CD14-positive monocyte (primary cell): ENCODE measurements around the gene SFN. TPM values are rescaled to one million over a fixed set of nuclear protein-coding genes. Genes with fewer than 3 reads are reported as not detected.

Source experiments
- DNase-seq, 3 donors: peaks; one replicate each; pipeline ENCODE4 v3.0.0-alpha.2; 2011 to 2022
- H2AFZ ChIP-seq: 2 replicates; pipeline ENCODE4 v1.6.0; 2012; ENCODE audit warnings: mild to moderate bottlenecking, low read depth, low read length, inconsistent platforms; ENCODE audit not compliant: insufficient read depth, poor library complexity, severe bottlenecking
- H3K27ac ChIP-seq, 2 donors: 1 replicate in 1 of 2; 2 replicates in 1 of 2; pipeline ENCODE4 v1.5.1; 2012 to 2013; ENCODE audit warnings: low read length in 2 of 2, control low read depth in 1 of 2, inconsistent platforms in 1 of 2, low read depth in 1 of 2, mild to moderate bottlenecking in 1 of 2
- H3K27me3 ChIP-seq, 2 donors: one replicate each; pipeline versions ENCODE4 v1.6.0 to v1.6.1; 2011 to 2013; ENCODE audit warnings: low read length in 2 of 2; ENCODE audit not compliant: control insufficient read depth in 2 of 2, insufficient read depth in 2 of 2
- H3K36me3 ChIP-seq, 2 donors: replicated peaks in 1 of 2; 1 replicate in 1 of 2; 2 replicates in 1 of 2; pipeline versions ENCODE4 v1.5.1 to v1.6.1; 2012 to 2013; ENCODE audit warnings: low read length in 2 of 2, control low read depth in 1 of 2, inconsistent platforms in 1 of 2, mild to moderate bottlenecking in 1 of 2; ENCODE audit not compliant: insufficient read depth in 2 of 2, control insufficient read depth in 1 of 2
- H3K4me1 ChIP-seq, 2 donors: 1 replicate in 1 of 2; 2 replicates in 1 of 2; pipeline versions ENCODE4 v1.5.1 to v1.6.1; 2012 to 2013; ENCODE audit warnings: low read length in 2 of 2, control low read depth in 1 of 2, inconsistent platforms in 1 of 2, mild to moderate bottlenecking in 1 of 2, moderate library complexity in 1 of 2; ENCODE audit not compliant: insufficient read depth in 2 of 2, control insufficient read depth in 1 of 2
- H3K4me2 ChIP-seq: replicated peaks from 2 replicates; pipeline ENCODE3; 2012; ENCODE audit warnings: low read length, moderate library complexity, mild to moderate bottlenecking; ENCODE audit not compliant: poor library complexity, severe bottlenecking; ENCODE audit errors: extremely low read depth
- H3K4me3 ChIP-seq, 3 experiments: fragments of 200-600 bp in 1 of 3; sonication (generic) in 1 of 3; replicated peaks in 1 of 3; 1 replicate in 2 of 3; 2 replicates in 1 of 3; pipeline ENCODE4 v1.5.1; 2011 to 2013; ENCODE audit warnings: low read length in 3 of 3, mild to moderate bottlenecking in 3 of 3, control low read depth in 2 of 3, low read depth in 2 of 3, inconsistent platforms in 1 of 3, moderate library complexity in 1 of 3
- H3K79me2 ChIP-seq: 2 replicates; pipeline ENCODE4 v1.6.0; 2012; ENCODE audit warnings: mild to moderate bottlenecking, control low read depth, inconsistent platforms, low read length, moderate library complexity; ENCODE audit not compliant: insufficient read depth
- H3K9ac ChIP-seq: 2 replicates; pipeline ENCODE4 v1.6.0; 2017; ENCODE audit warnings: low read length, mild to moderate bottlenecking; ENCODE audit not compliant: insufficient read depth, poor library complexity, severe bottlenecking
- H3K9me3 ChIP-seq, 2 donors: replicated peaks in 1 of 2; 1 replicate in 1 of 2; 2 replicates in 1 of 2; pipeline versions ENCODE4 v1.5.1 to v1.6.1; 2012 to 2013; ENCODE audit warnings: low read length in 2 of 2, control low read depth in 1 of 2; ENCODE audit not compliant: control insufficient read depth in 1 of 2, insufficient read depth in 1 of 2
- H4K20me1 ChIP-seq: 2 replicates; pipeline ENCODE4 v1.6.0; 2012; ENCODE audit warnings: mild to moderate bottlenecking, low read length, control low read depth, moderate library complexity; ENCODE audit not compliant: insufficient read depth
- H3K27ac Mint-ChIP-seq, 7 donors: one replicate each; pipeline ENCODE4 v1.8.0; 2020; ENCODE audit warnings: mild to moderate bottlenecking in 7 of 7, mixed read lengths in 7 of 7, moderate library complexity in 6 of 7, inconsistent platforms in 2 of 7
- H3K27me3 Mint-ChIP-seq, 3 donors: one replicate each; pipeline ENCODE4 v1.8.0; 2021 to 2022; ENCODE audit warnings: low read depth in 3 of 3, mild to moderate bottlenecking in 3 of 3, mixed read lengths in 3 of 3, moderate library complexity in 3 of 3, inconsistent platforms in 1 of 3
- H3K36me3 Mint-ChIP-seq, 2 donors: one replicate each; pipeline ENCODE4 v1.8.0; 2020; ENCODE audit warnings: mixed read lengths in 2 of 2, inconsistent platforms in 1 of 2, mild to moderate bottlenecking in 1 of 2
- H3K4me1 Mint-ChIP-seq: one replicate; pipeline ENCODE4 v1.8.0; 2020; ENCODE audit warnings: mild to moderate bottlenecking, mixed read lengths
- H3K4me3 Mint-ChIP-seq, 2 donors: one replicate each; pipeline ENCODE4 v1.8.0; 2020; ENCODE audit warnings: mild to moderate bottlenecking in 2 of 2, mixed read lengths in 2 of 2, moderate library complexity in 1 of 2
- H3K9me3 Mint-ChIP-seq, 7 donors: one replicate each; pipeline ENCODE4 v1.8.0; 2020 to 2022; ENCODE audit warnings: mixed read lengths in 7 of 7, mild to moderate bottlenecking in 6 of 7, moderate library complexity in 6 of 7, inconsistent platforms in 2 of 7
- WGBS: methylation state at CpG from one replicate; pipeline ENCODE4 v1.1.5; 2013; ENCODE audit warnings: missing lambda C conversion rate; ENCODE audit not compliant: insufficient coverage; 5-methylcytosine and 5-hydroxymethylcytosine counted together
- intact Hi-C, 2 donors: fragments of 100-400 bp; cut with micrococcal nuclease; formaldehyde crosslinking; loops; one replicate each; pipeline versions ENCODE4 v1.15.0 to v1.15.1; 2023
- polyA plus RNA-seq, 3 donors: library from polyadenylated mRNA; depleted of rRNA in 1 of 3; unstranded in 2 of 3; stranded (reverse) in 1 of 3; fragments of 300-500 nt in 2 of 3; fragments of >200 nt in 1 of 3; fragmentation: Illumina TruSeq in 2 of 3; gene quantifications; 1 replicate in 2 of 3; 2 replicates in 1 of 3; pipeline ENCODE4 v1.2.3, GENCODE V29; 2012 to 2021
- TF ChIP-seq, protein P1 (sequence below): fragments of 200-600 bp; IDR thresholded peaks from one replicate; pipeline ENCODE4 v1.8.0; 2022; ENCODE audit warnings: antibody characterized with exemption, mild to moderate bottlenecking

SFN gene
- polyA plus RNA-seq, 3 donors = 0.36 TPM; not detected in 2

DNA sequence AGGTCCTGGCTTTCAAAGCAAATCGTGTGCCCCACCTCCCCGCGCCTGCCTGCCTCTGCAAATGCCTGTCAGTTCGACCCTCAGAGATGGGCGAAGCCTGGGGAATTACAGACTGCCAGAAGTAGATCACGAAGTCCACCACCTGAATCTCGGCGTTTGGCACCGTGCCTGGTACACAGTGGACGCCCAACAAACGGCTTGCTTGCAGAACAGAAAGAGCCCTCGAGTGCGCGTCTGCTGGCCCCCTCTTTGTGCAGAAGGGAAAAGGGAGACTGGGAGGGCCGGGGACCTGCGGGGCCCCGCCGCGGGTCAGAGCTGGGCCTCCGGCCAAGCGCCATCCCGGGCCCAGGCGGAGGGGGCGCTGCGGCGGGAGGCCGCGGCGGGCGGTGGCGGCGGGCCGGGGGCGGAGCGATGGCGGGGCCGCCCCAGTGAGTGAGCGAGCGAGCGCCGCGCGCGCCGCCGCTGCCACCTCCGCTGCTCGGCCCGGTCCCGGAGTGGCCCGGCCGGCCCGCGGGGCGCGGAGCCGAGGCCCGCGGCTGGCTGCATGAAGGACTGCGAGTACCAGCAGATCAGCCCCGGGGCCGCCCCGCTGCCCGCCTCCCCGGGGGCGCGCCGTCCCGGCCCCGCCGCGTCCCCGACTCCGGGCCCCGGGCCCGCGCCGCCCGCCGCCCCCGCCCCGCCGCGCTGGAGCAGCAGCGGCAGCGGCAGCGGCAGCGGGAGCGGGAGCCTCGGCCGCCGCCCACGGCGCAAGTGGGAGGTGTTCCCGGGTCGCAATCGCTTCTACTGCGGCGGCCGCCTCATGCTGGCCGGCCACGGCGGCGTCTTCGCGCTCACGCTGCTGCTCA is 36.5 kb upstream of the SFN start, which contains the start of gene ZDHHC18:
Gene ZDHHC18 (plus strand): TSS at position 428 of the 845 bp plus-strand sequence. CDS start 117 bp downstream, at position 545.
- Histone ChIP-seq H3K9me3 (no peaks in the 10 kb centered on the region), H4K20me1 (peaks cover 38% of the 10 kb centered on the region), H3K27me3 (no peaks in the 10 kb centered on the region), H3K9ac (peak within 1 kb of the TSS; percentile 59), H2AFZ (peak within 1 kb of the TSS; percentile 98), H3K4me1 (peaks cover 44 to 60% of the 10 kb centered on the region in 2 donors), H3K79me2 (peaks cover 38% of the 10 kb centered on the region), H3K4me2 (peak within 1 kb of the TSS; percentile 88), H3K4me3 (peak within 1 kb of the TSS; percentile 55 to 81 (median 65)), H3K27ac (peak within 1 kb of the TSS in 1 of 2 donors; percentile 68), H3K36me3 (no peaks in the 10 kb centered on the region)
- intact Hi-C loops = loop anchor here in 1 of 2 donors (5.0 kb wide), 1 partner anchor 36 kb away; the partner anchor contains the start of gene SFN
- Mint-ChIP-seq H3K4me1 (peaks cover 57% of the 10 kb centered on the region), H3K9me3 (peaks cover 0 to 2% (median 0%) of the 10 kb centered on the region in 7 donors), H3K27me3 (peaks cover 2 to 3% (median 2%) of the 10 kb centered on the region in 3 donors), H3K27ac (peak within 1 kb of the TSS; percentile 54 to 93 (median 90)), H3K36me3 (peaks cover 10 to 19% of the 10 kb centered on the region in 2 donors), H3K4me3 (peak within 1 kb of the TSS; percentile 91 to 95)
- under 1% methylated on average over 88 of the region's 107 CpGs for WGBS
- TF ChIP-seq, protein P1, sequence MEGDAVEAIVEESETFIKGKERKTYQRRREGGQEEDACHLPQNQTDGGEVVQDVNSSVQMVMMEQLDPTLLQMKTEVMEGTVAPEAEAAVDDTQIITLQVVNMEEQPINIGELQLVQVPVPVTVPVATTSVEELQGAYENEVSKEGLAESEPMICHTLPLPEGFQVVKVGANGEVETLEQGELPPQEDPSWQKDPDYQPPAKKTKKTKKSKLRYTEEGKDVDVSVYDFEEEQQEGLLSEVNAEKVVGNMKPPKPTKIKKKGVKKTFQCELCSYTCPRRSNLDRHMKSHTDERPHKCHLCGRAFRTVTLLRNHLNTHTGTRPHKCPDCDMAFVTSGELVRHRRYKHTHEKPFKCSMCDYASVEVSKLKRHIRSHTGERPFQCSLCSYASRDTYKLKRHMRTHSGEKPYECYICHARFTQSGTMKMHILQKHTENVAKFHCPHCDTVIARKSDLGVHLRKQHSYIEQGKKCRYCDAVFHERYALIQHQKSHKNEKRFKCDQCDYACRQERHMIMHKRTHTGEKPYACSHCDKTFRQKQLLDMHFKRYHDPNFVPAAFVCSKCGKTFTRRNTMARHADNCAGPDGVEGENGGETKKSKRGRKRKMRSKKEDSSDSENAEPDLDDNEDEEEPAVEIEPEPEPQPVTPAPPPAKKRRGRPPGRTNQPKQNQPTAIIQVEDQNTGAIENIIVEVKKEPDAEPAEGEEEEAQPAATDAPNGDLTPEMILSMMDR = peak; percentile 58
- DNase-seq = peak; percentile 29 to 62 (median 61)

DNA sequence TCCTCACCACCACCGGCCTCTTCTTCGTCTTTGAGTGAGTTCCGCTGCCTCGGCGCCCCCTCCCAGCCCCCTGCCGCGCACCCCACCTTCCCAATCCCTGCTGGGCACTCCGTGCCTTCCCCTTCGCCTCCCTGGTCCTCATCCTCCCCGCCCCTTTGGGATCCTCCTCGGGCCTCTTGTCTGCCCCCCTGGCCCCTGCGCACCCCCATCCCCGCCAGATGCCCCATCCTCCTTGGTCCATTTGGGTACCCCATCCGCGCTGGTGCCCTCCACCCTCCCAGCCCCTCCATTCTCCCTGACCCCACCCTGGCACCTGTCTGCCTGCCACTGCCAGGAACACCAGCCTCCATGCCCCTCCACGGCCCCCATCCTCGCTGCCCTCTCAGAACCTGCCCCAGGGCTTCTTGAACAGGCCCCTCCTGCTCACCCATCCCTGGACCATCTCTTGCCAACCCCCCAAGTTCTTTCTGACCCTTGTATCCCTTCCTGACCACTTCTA is 35.8 kb upstream of the SFN start:
- intact Hi-C loops = loop anchor here in 1 of 2 donors (5.0 kb wide), 1 partner anchor 35 kb away; the partner anchor contains the start of gene SFN
- H2AFZ ChIP-seq = peak overlapping the region; percentile 60
- H3K36me3 ChIP-seq = peaks cover 4 to 6% of the 10 kb centered on the region in 2 donors
- peak overlapping the region; percentile 71 for H3K4me2 ChIP-seq
- H3K9ac ChIP-seq = peak overlapping the region; percentile 59
- H3K9me3 ChIP-seq = no peaks in the 10 kb centered on the region
- peaks cover 2 to 3% (median 2%) of the 10 kb centered on the region in 3 donors for H3K27me3 Mint-ChIP-seq
- WGBS = 6% methylated on average over 15 of the region's 17 CpGs
- H3K4me1 ChIP-seq = peaks cover 45 to 60% of the 10 kb centered on the region in 2 donors
- peaks cover 61% of the 10 kb centered on the region for H3K4me1 Mint-ChIP-seq
- no peaks in the 10 kb centered on the region for H3K27me3 ChIP-seq
- H3K4me3 Mint-ChIP-seq = peak overlapping the region; percentile 83 to 92
- peaks cover 0 to 2% (median 0%) of the 10 kb centered on the region in 7 donors for H3K9me3 Mint-ChIP-seq
- H3K27ac ChIP-seq = no peak overlapping the region
- peaks cover 14 to 23% of the 10 kb centered on the region in 2 donors for H3K36me3 Mint-ChIP-seq
- DNase-seq = no peak
- H3K4me3 ChIP-seq = peak overlapping the region; percentile 55 to 70 (median 65)
- peak overlapping the region; percentile 40 to 93 (median 78) for H3K27ac Mint-ChIP-seq
- peaks cover 45% of the 10 kb centered on the region for H3K79me2 ChIP-seq
- TF ChIP-seq, protein P1 = no peak
- H4K20me1 ChIP-seq = peaks cover 44% of the 10 kb centered on the region
